GM18907 (cell line): ENCODE results near the gene RAB11FIP3.

ENCODE experiments used
- ATAC-seq: cut with Tn5 transposase; IDR thresholded peaks from one replicate; pipeline ENCODE4 v1.9.1; 2021; ENCODE audit warnings: mild to moderate bottlenecking, moderate library complexity; ENCODE audit not compliant: unreplicated experiment

The RAB11FIP3 gene

DNA sequence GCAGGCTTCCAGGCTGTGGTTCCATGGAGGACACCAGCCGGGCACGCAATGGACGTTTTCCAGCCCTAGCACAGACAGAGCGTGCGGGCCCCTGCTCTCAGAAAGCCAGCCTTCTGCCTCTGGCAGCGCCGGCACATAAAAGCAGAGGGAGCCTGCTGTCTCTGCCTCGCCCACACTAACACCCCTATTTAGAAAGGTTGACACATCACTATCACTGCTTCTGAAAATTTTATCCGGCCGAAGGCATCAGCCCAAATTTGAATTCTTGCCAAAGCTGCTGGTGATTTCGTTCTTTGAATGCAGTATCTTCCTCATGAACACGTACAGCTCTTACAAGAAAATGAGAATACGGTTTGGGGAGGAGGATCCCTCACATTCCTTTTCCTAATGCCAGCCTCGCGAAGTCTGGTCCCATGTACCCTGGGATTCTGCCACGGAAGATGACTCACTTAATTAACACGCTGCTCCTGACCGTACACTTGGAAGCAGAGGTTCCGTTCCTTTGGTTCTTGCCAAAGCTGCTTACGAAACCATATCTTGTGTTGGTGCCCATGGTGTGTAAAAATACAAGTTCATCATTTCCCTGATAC is 1.3 kb upstream of the RAB11FIP3 start:
- no peak for ATAC-seq

- no peak for ATAC-seq
These were observed 797 bp upstream of the RAB11FIP3 start for GRCh38 chr16:424623-425081.

DNA sequence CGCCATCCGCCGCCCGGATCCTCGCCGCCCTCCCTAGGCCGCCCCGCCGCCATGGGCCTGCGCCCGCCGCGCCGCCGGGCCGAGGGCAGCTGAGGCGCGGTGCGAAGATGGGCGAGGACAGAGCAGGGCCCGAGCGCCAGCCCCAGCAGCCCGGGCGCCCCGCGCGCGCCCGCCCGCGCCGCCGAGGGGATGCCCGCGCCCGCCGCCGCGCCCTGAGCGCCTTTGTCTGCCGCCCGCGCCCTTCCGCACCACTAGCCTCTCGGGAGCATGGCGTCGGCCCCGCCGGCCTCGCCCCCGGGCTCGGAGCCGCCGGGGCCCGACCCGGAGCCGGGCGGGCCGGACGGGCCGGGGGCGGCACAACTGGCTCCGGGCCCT is 278 bp downstream of the RAB11FIP3 start:
- ATAC-seq = peak; percentile 37

- ATAC-seq = no peak
These were observed 861 bp downstream of the RAB11FIP3 start for GRCh38 chr16:426115-426905.

DNA sequence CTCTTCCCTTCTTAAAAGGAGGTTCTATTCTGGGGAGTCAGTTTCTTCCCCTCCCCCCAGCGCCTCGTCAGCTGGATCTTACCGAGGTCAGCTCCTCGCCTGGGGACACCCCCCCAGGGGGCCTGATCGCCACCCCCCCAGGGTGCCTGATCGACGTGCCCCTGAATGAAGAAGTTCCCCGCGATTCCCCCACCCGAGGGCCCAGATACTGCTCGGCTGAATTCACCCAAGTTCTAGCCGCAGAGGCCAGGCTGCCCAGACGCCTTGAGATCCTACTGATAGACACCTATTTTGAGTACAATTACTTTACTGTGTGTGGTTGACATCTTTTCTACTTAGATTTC is 1.4 kb downstream of the RAB11FIP3 start:
- no peak for ATAC-seq

GRCh38 chr16:427250-427649 is 1.8 kb downstream of the RAB11FIP3 start:
- no peak for ATAC-seq

DNA sequence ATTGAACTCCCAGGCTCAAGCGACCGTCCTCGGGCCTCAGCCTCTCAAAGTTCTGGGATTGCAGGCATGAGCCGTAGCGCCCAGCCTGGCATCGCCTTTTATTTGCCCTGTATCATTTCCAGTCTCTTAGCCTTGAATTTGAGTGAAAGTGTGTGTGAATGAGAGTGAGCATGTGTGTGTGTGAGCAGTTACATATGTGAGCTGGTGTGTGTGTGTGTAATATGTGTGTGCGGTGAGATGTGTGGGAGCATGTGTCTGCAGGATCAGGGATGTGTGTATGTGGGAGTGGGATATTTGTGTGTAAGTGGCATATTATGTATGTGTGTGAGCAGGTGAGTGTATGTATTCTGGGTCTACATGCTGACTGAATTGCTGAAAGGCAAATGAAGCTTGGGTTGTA is 5.5 kb downstream of the RAB11FIP3 start:
- ATAC-seq = no peak

- no peak for ATAC-seq
These were observed 15.2 kb downstream of the RAB11FIP3 start for GRCh38 chr16:440627-441026.

- ATAC-seq = no peak
These were observed 16.0 kb downstream of the RAB11FIP3 start for GRCh38 chr16:441447-441846.

GRCh38 chr16:442976-443375 is 17.5 kb downstream of the RAB11FIP3 start:
- ATAC-seq = no peak

DNA sequence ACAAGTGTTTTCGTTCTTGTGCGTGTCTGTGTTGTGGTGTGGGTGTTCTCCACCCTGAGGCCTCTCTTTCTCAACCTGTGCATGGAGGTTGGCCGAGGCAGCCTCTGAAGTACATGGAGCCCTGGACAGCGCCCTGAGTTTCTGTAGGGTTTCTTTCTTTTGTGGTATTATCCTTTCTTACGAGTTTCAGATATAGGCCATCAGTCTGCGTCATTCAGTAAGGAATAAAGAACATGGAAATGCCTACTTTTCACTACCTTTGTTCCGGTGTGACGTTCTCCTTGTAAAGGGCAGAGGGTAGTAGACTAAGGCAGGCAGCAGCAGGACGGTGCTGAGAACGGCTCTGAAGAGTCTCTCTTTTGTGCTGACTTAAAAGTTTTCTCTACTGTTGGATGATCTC is 18.6 kb downstream of the RAB11FIP3 start:
- no peak for ATAC-seq

- ATAC-seq = no peak
These were observed 20.1 kb downstream of the RAB11FIP3 start for GRCh38 chr16:445566-445965.

GRCh38 chr16:450385-450784 is 24.9 kb downstream of the RAB11FIP3 start:
- no peak for ATAC-seq

GRCh38 chr16:450785-451512 is 25.5 kb downstream of the RAB11FIP3 start:
- no peak for ATAC-seq

DNA sequence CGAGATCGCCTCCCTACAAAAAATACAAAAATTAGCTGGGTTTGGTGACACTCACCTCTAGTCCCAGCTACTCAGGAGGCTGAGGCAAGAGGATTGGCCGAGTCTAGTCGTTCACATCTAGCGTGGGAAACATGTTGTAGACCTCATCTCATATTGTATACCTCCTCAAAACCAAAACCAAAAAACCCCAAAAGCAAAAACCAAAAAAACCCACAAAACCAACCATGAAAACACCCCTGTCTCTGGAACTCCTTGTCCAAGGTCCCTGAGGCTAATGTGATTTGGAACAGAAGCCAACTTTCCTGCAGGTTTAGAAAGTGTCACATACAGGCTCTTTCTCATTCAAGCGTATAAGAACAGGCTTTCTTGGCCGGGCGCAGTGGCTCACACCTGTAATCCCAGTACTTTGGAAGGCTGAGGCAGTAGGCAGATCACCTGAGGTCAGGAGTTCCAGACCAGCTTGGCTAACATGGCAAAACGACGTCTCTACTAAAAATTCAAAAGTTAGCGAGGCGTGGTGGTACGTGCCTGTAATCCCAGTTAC is 29.0 kb downstream of the RAB11FIP3 start:
- ATAC-seq = no peak

DNA sequence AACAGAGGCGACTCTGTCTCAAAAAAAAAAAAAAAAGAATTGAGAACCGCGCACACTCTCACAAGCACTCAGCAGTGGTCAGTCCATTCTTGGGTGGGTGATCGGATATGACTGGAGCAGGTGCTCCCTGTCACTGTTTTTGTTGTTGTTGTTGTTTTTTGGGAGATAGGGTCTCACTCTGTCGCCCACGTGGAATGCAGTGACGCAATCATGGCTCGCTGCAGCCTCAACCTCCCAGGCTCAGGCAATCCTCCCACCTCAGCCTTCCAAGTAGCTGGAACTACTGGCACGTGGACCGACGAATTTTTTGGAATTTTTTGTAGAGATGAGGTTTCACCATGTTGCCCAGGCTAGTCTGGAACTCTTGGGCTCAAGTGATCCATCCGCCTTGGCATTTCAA is 30.0 kb downstream of the RAB11FIP3 start:
- ATAC-seq = no peak

DNA sequence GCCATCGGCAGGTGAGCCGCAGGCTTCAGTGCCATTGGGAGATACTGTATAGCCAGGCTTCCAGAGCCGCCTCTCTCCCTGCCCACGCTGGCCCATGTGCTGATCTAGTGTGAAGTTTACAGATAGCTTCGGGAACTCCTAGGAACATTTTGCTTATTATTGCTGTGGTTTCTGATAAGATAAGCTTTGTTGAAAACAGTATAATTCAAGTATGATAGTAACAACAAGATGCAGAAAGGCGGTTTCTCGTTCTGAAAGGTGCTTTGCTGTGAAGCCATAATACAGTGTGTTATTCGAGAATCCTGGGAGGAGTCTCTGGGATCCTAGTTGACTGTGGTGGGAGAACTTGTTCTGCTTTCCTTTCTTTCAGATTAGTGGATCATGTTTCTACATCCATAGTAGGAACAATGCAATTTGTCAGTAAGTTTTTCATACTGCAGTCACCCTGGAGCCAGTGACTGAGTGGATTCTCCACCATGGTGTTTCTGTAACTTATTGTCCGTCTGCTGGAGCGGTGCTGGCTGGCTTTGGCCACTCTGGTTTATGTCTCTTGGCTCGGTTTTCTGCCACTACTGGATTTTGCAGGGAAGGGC is 31.5 kb downstream of the RAB11FIP3 start:
- ATAC-seq = no peak

GRCh38 chr16:457732-458400 is 32.4 kb downstream of the RAB11FIP3 start:
- no peak for ATAC-seq

DNA sequence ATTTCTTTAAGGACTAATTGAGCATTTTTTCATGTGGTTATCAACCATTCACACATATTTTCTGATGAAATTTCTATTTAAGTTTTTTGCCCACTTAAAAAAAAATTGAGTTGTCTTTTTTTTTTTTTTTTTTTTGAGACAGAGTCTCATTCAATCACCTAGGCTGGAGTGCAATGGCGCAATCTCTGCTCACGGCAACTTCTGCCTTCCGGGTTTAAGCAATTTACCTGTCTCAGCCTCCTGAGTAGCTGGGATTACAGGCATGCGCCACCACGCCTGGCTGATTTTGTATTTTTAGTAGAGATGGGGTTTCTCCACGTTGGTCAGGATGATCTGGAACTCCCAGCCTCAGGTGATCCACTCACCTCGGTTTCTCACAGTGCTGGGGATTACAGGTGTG is 34.3 kb downstream of the RAB11FIP3 start:
- no peak for ATAC-seq

DNA sequence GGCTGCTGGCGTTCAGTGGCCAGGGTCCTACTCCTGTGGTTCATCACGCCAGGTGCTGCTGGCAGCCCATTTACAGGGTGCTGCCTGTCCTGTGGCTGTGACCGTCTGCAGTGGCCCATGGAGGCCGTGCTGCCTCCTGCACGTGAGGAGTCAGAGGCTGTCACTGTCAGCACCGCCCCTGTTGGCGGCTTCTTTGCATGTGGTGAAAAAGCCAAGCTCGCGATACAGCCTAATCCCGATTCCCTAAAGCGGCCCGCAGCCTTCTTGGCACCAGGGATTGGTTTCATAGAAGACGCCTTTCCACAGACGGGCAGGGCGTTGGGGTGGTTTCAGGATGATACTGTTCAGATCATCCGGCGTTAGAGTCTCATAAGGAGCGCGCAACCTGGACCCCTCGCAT is 35.3 kb downstream of the RAB11FIP3 start:
- ATAC-seq = no peak

- ATAC-seq = no peak
These were observed 37.6 kb downstream of the RAB11FIP3 start for GRCh38 chr16:463071-463470.
